HepG2 (cell line): ENCODE results near the gene LSM14B. TPM values are rescaled to one million over a fixed set of nuclear protein-coding genes. Genes with fewer than 3 reads are reported as not detected.
A peak's percentile ranks its signal among the peaks of the same experiment; 100 is the strongest.

Source experiments
- ATAC-seq: fragments of 200-7000 bp; cut with Tn5 transposase; 3 replicates; pipeline ENCODE4 v1.9.1; 2020; ENCODE audit warnings: mild to moderate bottlenecking, moderate library complexity
- BruUV-seq: library from RNA; stranded (reverse); fragments of 400-500 nt; replicated peaks from 2 replicates; lab custom pipeline; 2021; lab: Mats Ljungman, UMichigan
- CTCF ChIA-PET: fragments of 300-600 bp; formaldehyde crosslinking; extraction: SDS; loops from one replicate; lab custom pipeline; 2021; ENCODE audit warnings: low total read pairs, inconsistent platforms, low intra/inter-chr PET ratio; lab: Yijun Ruan, JAX
- POLR2A ChIA-PET: fragments of 350-600 bp; sonication (Branson Sonifier 250); formaldehyde crosslinking; loops from one replicate; lab custom pipeline; 2020; ENCODE audit warnings: antibody characterized with exemption, inconsistent platforms; lab: Yijun Ruan, JAX
- DNase-seq: peaks from one replicate; pipeline ENCODE4 v3.0.0-alpha.2; 2015; ENCODE audit warnings: low spot score
- FAIRE-seq: peaks from 3 replicates; lab custom pipeline; 2011; peaks lifted over from hg19 to GRCh38; lab: Jason Lieb, UNC
- H2AFZ ChIP-seq: one replicate; pipeline ENCODE4 v1.6.1; 2011; ENCODE audit warnings: low read length, inconsistent platforms
- H3K27ac ChIP-seq: fragments of 300-600 bp; 3 replicates; pipeline ENCODE4 v1.8.0; 2011; ENCODE audit warnings: mixed run types, mild to moderate bottlenecking, mixed read lengths, low read length, inconsistent platforms; ENCODE audit not compliant: insufficient read depth; ENCODE audit errors: extremely low read length
- H3K27me3 ChIP-seq, 2 experiments: fragments of 200-600 bp in 1 of 2; 2 replicates in 1 of 2; 3 replicates in 1 of 2; pipeline versions ENCODE4 v1.6.0 to v1.8.0; 2011; ENCODE audit warnings: low read length in 2 of 2, mild to moderate bottlenecking in 2 of 2, moderate library complexity in 2 of 2, inconsistent platforms in 1 of 2; ENCODE audit not compliant: insufficient read depth in 2 of 2, control insufficient read depth in 1 of 2
- H3K36me3 ChIP-seq, 2 experiments: fragments of 200-600 bp in 1 of 2; replicated peaks in 1 of 2; 2 replicates in 1 of 2; 3 replicates in 1 of 2; pipeline versions ENCODE4 v1.5.1 to v1.8.0; 2011; ENCODE audit warnings: low read length in 2 of 2, inconsistent platforms in 1 of 2; ENCODE audit not compliant: insufficient read depth in 2 of 2, control insufficient read depth in 1 of 2
- H3K4me1 ChIP-seq: 2 replicates; pipeline ENCODE4 v1.5.1; 2012; ENCODE audit warnings: low read length, inconsistent platforms; ENCODE audit not compliant: insufficient read depth
- H3K4me2 ChIP-seq: 2 replicates; pipeline ENCODE4 v1.6.0; 2011; ENCODE audit warnings: low read depth, low read length, inconsistent platforms
- H3K4me3 ChIP-seq, 3 experiments: fragments of 200-600 bp in 1 of 3; sonication (generic), shearing (Covaris generic) in 1 of 3; replicated peaks in 1 of 3; 2 replicates each; pipeline ENCODE4 v1.5.1; 2011 to 2016; ENCODE audit warnings: low read length in 3 of 3, inconsistent platforms in 2 of 3, low read depth in 2 of 3, mild to moderate bottlenecking in 2 of 3, control low read depth in 1 of 3, mixed read lengths in 1 of 3; ENCODE audit not compliant: insufficient read depth in 1 of 3
- H3K79me2 ChIP-seq: one replicate; pipeline ENCODE4 v1.6.1; 2011; ENCODE audit warnings: low read length, inconsistent platforms; ENCODE audit not compliant: insufficient read depth
- H3K9ac ChIP-seq: 2 replicates; pipeline ENCODE4 v1.6.0; 2011; ENCODE audit warnings: mild to moderate bottlenecking, low read depth, low read length, inconsistent platforms; ENCODE audit not compliant: insufficient read depth
- H3K9me3 ChIP-seq: 2 replicates; pipeline ENCODE4 v1.5.1; 2012; ENCODE audit warnings: mild to moderate bottlenecking, low read length
- H4K20me1 ChIP-seq: 2 replicates; pipeline ENCODE4 v1.6.0; 2011; ENCODE audit warnings: inconsistent platforms, mild to moderate bottlenecking, low read length, moderate library complexity; ENCODE audit not compliant: insufficient read depth
- KDM5A ChIP-seq: fragments of 200-600 bp; sonication (generic); IDR thresholded peaks from 2 replicates; pipeline ENCODE4 v1.7.0; 2018; ENCODE audit warnings: antibody characterized with exemption, mild to moderate bottlenecking, low read length, borderline replicate concordance
- NFATC3 ChIP-seq: sonication (generic); formaldehyde crosslinking; IDR thresholded peaks from 2 replicates; pipeline ENCODE4 v1.5.1; 2020; ENCODE audit warnings: mild to moderate bottlenecking, missing genetic modification reagents
- ZNF101 ChIP-seq: sonication (generic); formaldehyde crosslinking; IDR thresholded peaks from 2 replicates; pipeline ENCODE4 v1.4.0; 2020; ENCODE audit warnings: mild to moderate bottlenecking, low read depth, missing genetic modification reagents, borderline replicate concordance
- ZNF24 ChIP-seq: fragments of 450-650 bp; IDR thresholded peaks from 2 replicates; pipeline ENCODE4 v1.6.1; 2017; ENCODE audit warnings: antibody characterized with exemption, mild to moderate bottlenecking
- ZNF30 ChIP-seq: sonication (generic); formaldehyde crosslinking; IDR thresholded peaks from 2 replicates; pipeline ENCODE4 v1.5.0; 2020; ENCODE audit warnings: mild to moderate bottlenecking, missing genetic modification reagents
- ZNF318 ChIP-seq: sonication (generic); formaldehyde crosslinking; IDR thresholded peaks from 2 replicates; pipeline ENCODE4 v1.4.0; 2020; ENCODE audit warnings: mild to moderate bottlenecking, missing genetic modification reagents
- ZNF446 ChIP-seq: sonication (generic); formaldehyde crosslinking; IDR thresholded peaks from 2 replicates; pipeline ENCODE4 v1.5.0; 2020; ENCODE audit warnings: mild to moderate bottlenecking, missing genetic modification reagents
- ZNF567 ChIP-seq: sonication (generic); formaldehyde crosslinking; IDR thresholded peaks from 2 replicates; pipeline ENCODE4 v1.8.1; 2023; ENCODE audit warnings: mild to moderate bottlenecking, missing genetic modification reagents, borderline replicate concordance
- ZNF761 ChIP-seq: sonication (generic); formaldehyde crosslinking; conservative IDR thresholded peaks from 2 replicates; pipeline ENCODE4 v1.4.0; 2020; ENCODE audit warnings: mild to moderate bottlenecking, missing genetic modification reagents
- WGBS: methylation state at CpG from one replicate; pipeline ENCODE4 v1.1.6; 2017; ENCODE audit warnings: low lambda C conversion rate; 5-methylcytosine and 5-hydroxymethylcytosine counted together
- in situ Hi-C: cut with HindIII; loops from 2 replicates; pipeline ENCODE4 v1.10.0; 2017; ENCODE audit warnings: low pct_unique_long_range_greater_than_20kb; ENCODE audit not compliant: extremely low pct_ligation_motif_present
- intact Hi-C: fragments of 100-400 bp; cut with micrococcal nuclease; formaldehyde crosslinking; loops from one replicate; pipeline ENCODE4 v1.10.0; 2022; ENCODE audit not compliant: unreplicated experiment
- polyA plus RNA-seq, 8 experiments: library from polyadenylated mRNA; depleted of rRNA in 3 of 8; stranded (reverse) in 7 of 8; unstranded in 1 of 8; fragments of >200 nt; fragmentation: Illumina TruSeq in 4 of 8; extraction: Trizol in 4 of 8; gene quantifications; 2 replicates each; pipeline versions ENCODE4 v1.2.1 to v1.2.3, GENCODE V29; 2011 to 2016; ENCODE audit warnings: low read depth in 4 of 8, missing spikeins in 1 of 8, mixed read lengths in 1 of 8; ENCODE audit not compliant: insufficient read depth in 1 of 8
- total RNA-seq, 5 experiments: library from RNA; depleted of rRNA; stranded (reverse); fragments of >200 nt; fragmentation: Illumina TruSeq; extraction: Trizol; gene quantifications; 2 replicates each; pipeline ENCODE4 v1.2.3, GENCODE V29; 2016; ENCODE audit warnings: low read depth in 1 of 5
- TF ChIP-seq, protein P1 (sequence below): sonication (generic); formaldehyde crosslinking; IDR thresholded peaks from 2 replicates; pipeline ENCODE4 v1.5.0; 2020; ENCODE audit warnings: mild to moderate bottlenecking, missing genetic modification reagents, moderate library complexity
- TF ChIP-seq, protein P2 (sequence below): sonication (generic); formaldehyde crosslinking; IDR thresholded peaks from 2 replicates; pipeline ENCODE4 v1.8.1; 2023; ENCODE audit warnings: mild to moderate bottlenecking, moderate library complexity, missing genetic modification reagents

The LSM14B gene
- total and polyA plus RNA-seq, 2 of the 13 experiments (the other 11 are each of a cell fraction or from before 2014, with no cell fraction given) = 43.3 to 79.2 TPM

GRCh38 chr20:62142252-62143080 is 20.2 kb downstream of the LSM14B start:
- Histone ChIP-seq H3K9ac (peak overlapping the region; percentile 90), H3K4me1 (peaks cover 51% of the 10 kb centered on the region), H3K36me3 (peaks cover 23 to 35% of the 10 kb centered on the region in 2 experiments), H4K20me1 (peaks cover 53% of the 10 kb centered on the region), H3K9me3 (no peaks in the 10 kb centered on the region), H3K27me3 (no peaks in the 10 kb centered on the region; a peak in 1 of 5 replicates), H3K4me3 (peak overlapping the region; percentile 87 to 93 (median 88)), H3K4me2 (peak overlapping the region; percentile 90), H3K79me2 (peaks cover 76% of the 10 kb centered on the region), H3K27ac (peak overlapping the region; percentile 72), H2AFZ (no peak overlapping the region)
- ChIA-PET CTCF (interaction anchor here (0.5 to 3.5 kb wide), 2 partner anchors 118 to 132 kb away, joined by 3 to 13 read pairs; no protein-coding TSS in a partner anchor), POLR2A (interaction anchor here (1.0 to 3.4 kb wide), 10 partner anchors 10 to 233 kb away, joined by 3 to 45 read pairs (median 4); partner anchors contain the start of genes LSM14B and TAF4)
- no TSS peak for BruUV-seq
- in situ Hi-C loops = loop anchor here (5.0 kb wide), 1 partner anchor 130 kb away; no protein-coding TSS in a partner anchor
- FAIRE-seq (no peak), ATAC-seq (no peak), DNase-seq (no peak)
- intact Hi-C loops = no loop called here
- under 1% methylated on average over 36 of the region's 71 CpGs for WGBS
- TF ChIP-seq ZNF30 (peak; percentile 58; the same call in 1 of the 2 replicates), KDM5A (peak; percentile 31; the same call in 1 of the 2 replicates), NFATC3 (CRISPR knock-in tag) (no peak), ZNF567 (CRISPR knock-in tag) (peak; percentile 12; the same call in 1 of the 2 replicates), ZNF24 (0 out of 2 replicates have a peak, but pooled peaks have one; percentile 19), ZNF101 (no peak), ZNF318 (CRISPR knock-in tag) (no peak), ZNF761 (CRISPR knock-in tag) (no peak), ZNF446 (CRISPR knock-in tag) (peak; percentile 61; the same call in 1 of the 2 replicates)
- TF ChIP-seq, protein P1, sequence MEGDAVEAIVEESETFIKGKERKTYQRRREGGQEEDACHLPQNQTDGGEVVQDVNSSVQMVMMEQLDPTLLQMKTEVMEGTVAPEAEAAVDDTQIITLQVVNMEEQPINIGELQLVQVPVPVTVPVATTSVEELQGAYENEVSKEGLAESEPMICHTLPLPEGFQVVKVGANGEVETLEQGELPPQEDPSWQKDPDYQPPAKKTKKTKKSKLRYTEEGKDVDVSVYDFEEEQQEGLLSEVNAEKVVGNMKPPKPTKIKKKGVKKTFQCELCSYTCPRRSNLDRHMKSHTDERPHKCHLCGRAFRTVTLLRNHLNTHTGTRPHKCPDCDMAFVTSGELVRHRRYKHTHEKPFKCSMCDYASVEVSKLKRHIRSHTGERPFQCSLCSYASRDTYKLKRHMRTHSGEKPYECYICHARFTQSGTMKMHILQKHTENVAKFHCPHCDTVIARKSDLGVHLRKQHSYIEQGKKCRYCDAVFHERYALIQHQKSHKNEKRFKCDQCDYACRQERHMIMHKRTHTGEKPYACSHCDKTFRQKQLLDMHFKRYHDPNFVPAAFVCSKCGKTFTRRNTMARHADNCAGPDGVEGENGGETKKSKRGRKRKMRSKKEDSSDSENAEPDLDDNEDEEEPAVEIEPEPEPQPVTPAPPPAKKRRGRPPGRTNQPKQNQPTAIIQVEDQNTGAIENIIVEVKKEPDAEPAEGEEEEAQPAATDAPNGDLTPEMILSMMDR (CRISPR knock-in tag) = no peak
- TF ChIP-seq, protein P2, sequence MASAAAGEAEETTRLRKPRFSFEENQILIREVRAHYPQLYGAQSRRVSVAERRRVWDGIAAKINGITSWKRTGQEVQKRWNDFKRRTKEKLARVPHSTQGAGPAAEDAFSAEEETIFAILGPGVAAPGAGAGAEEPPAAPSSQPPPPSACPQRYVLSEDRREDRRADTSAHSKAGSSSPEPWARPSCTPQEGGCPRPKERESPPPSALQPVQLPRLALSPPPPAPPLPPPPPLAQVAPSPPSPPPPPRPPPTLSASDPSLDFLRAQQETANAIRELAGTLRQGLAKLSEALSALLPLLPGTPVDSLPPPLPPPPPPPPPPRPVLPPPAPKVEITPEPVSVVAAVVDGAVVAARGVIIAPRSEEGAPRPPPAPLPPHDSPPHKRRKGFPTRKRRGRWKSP = peak; percentile 19
